GM19397 (cell line): ENCODE data around the gene PODNL1.
"Not testable (repeated sequence)": the region's sequence is repeated elsewhere in the genome, so short reads cannot be mapped to it uniquely, and the experiment has no call there.

Experiments
- ATAC-seq: cut with Tn5 transposase; IDR thresholded peaks from one replicate; pipeline ENCODE4 v1.9.1; 2021; ENCODE audit warnings: mild to moderate bottlenecking, moderate library complexity; ENCODE audit not compliant: unreplicated experiment

Gene PODNL1

GRCh38 chr19:13930402-13930801, 7.8 kb downstream of the PODNL1 start:
- no peak for ATAC-seq

- ATAC-seq: no peak
These were observed 8.3 kb downstream of the PODNL1 start for GRCh38 chr19:13929956-13930355.

- ATAC-seq: no peak
These were observed 8.9 kb downstream of the PODNL1 start for GRCh38 chr19:13929340-13929739.

- no peak for ATAC-seq
These were observed 11.5 kb downstream of the PODNL1 start for GRCh38 chr19:13926715-13927114.

GRCh38 chr19:13926010-13926409, 12.2 kb downstream of the PODNL1 start:
- no peak for ATAC-seq

- ATAC-seq: no peak
These were observed 14.8 kb downstream of the PODNL1 start for GRCh38 chr19:13923194-13923987.

- ATAC-seq: not testable (repeated sequence)
These were observed 16.1 kb downstream of the PODNL1 start for GRCh38 chr19:13922118-13922517.

GRCh38 chr19:13920940-13921747, 17.1 kb downstream of the PODNL1 start:
- no peak for ATAC-seq

- no peak for ATAC-seq
These were observed 17.7 kb downstream of the PODNL1 start for GRCh38 chr19:13920524-13920923.

- no peak for ATAC-seq
These were observed 19.3 kb downstream of the PODNL1 start for GRCh38 chr19:13918726-13919411.

GRCh38 chr19:13917888-13918406, 20.3 kb downstream of the PODNL1 start:
- ATAC-seq: no peak

- ATAC-seq: no peak
These were observed 23.4 kb downstream of the PODNL1 start for GRCh38 chr19:13914777-13915176.

- no peak for ATAC-seq
These were observed 24.9 kb downstream of the PODNL1 start for GRCh38 chr19:13913352-13913751.

- ATAC-seq: no peak
These were observed 28.8 kb downstream of the PODNL1 start for GRCh38 chr19:13909430-13909829.

- ATAC-seq: no peak
These were observed 29.5 kb downstream of the PODNL1 start for GRCh38 chr19:13908674-13909073.

GRCh38 chr19:13906910-13907309, 31.3 kb downstream of the PODNL1 start:
- no peak for ATAC-seq

GRCh38 chr19:13906521-13906904, 31.7 kb downstream of the PODNL1 start:
- ATAC-seq: peak; percentile 19

- ATAC-seq: peak; percentile 98
These were observed 32.3 kb downstream of the PODNL1 start, which contains the start of the genes BRME1 and CC2D1A for GRCh38 chr19:13905634-13906520. BRME1 (minus strand) TSS chr19:13906117; CDS start chr19:13904892, 1,225 bp downstream. CC2D1A (plus strand) TSS chr19:13906201; CDS start chr19:13906442, 241 bp downstream.

GRCh38 chr19:13902993-13903555, 35.1 kb downstream of the PODNL1 start:
- no peak for ATAC-seq
